NCI-H526 (cell line): Measurements from ENCODE around the gene GNGT2.

Experiments
- DNase-seq, 2 experiments: peaks; one replicate each; lab custom pipeline; 2025; lab: John Stamatoyannopoulos, UW

The GNGT2 gene

GRCh38 chr17:49168706-49169105 lies 41.7 kb downstream of the GNGT2 start:
- no peak for DNase-seq

GRCh38 chr17:49165143-49165542 lies 45.2 kb downstream of the GNGT2 start:
- DNase-seq, result no peak

- no peak for DNase-seq
Observed at GRCh38 chr17:49162866-49163265, 47.5 kb downstream of the GNGT2 start.

GRCh38 chr17:49157784-49158183 lies 52.6 kb downstream of the GNGT2 start:
- no peak for DNase-seq

GRCh38 chr17:49156256-49156655 lies 54.1 kb downstream of the GNGT2 start:
- no peak for DNase-seq
